GM12864 (cell line): ENCODE measurements around the gene LINS1.
A peak's percentile ranks its signal among the peaks of the same experiment; 100 is the strongest.

ENCODE experiments used
- DNase-seq: peaks from one replicate; pipeline ENCODE4 v3.0.0-alpha.2; 2011; ENCODE audit warnings: low read depth
- H3K4me3 ChIP-seq: 2 replicates; pipeline ENCODE4 v1.5.1; 2011; ENCODE audit warnings: mild to moderate bottlenecking, low read depth, low read length, control low read depth
- TF ChIP-seq, protein P1 (sequence below): IDR thresholded peaks from 2 replicates; pipeline ENCODE4 v1.5.1; 2011; ENCODE audit warnings: low read depth, mild to moderate bottlenecking, moderate library complexity, low read length, control low read depth, inconsistent platforms; ENCODE audit errors: missing control alignments

The LINS1 gene

DNA sequence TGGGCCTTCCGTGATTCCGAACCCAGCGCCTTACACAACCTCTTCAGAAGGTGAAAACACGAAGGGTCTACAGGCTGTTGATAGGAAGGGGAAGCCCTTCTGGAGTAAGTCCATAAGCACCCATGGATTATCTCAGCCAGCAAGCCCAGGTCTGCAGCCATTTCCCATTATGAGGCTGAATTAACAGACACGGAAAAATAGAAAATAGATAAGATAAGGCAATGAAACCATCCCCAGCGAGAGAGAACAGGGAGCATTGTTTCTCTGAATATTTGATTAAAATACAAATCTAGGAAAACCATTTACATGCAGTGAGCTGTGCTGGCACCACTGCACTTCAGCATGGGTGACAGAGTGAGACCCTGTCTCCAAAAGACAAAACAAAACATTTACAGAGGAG lies 57.0 kb downstream of the LINS1 start:
- H3K4me3 ChIP-seq = no peak overlapping the region
- no peak for DNase-seq
- TF ChIP-seq, protein P1, sequence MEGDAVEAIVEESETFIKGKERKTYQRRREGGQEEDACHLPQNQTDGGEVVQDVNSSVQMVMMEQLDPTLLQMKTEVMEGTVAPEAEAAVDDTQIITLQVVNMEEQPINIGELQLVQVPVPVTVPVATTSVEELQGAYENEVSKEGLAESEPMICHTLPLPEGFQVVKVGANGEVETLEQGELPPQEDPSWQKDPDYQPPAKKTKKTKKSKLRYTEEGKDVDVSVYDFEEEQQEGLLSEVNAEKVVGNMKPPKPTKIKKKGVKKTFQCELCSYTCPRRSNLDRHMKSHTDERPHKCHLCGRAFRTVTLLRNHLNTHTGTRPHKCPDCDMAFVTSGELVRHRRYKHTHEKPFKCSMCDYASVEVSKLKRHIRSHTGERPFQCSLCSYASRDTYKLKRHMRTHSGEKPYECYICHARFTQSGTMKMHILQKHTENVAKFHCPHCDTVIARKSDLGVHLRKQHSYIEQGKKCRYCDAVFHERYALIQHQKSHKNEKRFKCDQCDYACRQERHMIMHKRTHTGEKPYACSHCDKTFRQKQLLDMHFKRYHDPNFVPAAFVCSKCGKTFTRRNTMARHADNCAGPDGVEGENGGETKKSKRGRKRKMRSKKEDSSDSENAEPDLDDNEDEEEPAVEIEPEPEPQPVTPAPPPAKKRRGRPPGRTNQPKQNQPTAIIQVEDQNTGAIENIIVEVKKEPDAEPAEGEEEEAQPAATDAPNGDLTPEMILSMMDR = no peak

DNA sequence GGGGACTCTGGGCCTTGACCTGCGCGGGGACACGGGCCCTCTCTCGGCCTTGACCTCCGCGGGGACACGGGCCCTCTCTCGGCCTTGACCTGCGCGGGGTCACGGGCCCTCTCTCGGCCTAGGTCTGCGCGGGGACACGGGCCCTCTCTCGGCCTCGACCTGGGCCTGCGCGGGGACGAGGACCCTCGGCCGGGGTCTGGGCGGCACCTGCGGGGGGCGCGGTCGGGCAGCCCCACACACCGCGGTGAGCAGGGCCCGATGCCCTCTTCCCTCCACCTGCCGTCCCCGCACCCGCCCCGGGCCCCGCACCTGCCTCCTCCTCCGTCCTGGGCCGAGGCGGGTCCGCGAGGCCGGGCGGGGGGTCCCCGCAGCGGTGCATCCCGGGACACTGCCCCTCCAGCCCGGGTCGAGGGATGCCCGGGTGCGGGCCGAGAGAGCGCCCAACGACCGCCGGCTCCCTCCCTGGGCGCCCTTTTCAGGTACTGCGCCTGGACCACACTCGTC lies 57.6 kb downstream of the LINS1 start:
- TF ChIP-seq, protein P1 = no peak
- no peak for DNase-seq
- no peak overlapping the region for H3K4me3 ChIP-seq

DNA sequence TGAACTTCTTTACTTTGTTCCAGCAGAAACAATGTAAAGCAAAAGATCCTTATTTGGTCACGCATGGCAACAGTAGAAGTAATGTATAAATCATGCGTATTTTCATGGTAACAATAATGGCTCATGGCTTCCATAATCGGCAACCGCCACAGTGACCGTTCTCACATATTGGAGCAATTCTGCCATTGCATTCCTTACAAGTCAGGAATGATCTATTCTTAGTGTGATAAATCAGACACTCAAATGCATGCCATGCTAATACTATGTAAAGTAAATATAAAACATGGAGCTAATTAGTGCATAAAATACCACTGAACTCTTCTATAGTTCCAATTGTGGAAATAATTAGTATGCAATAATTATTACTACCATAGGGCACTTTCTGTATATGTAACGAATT lies 59.7 kb downstream of the LINS1 start:
- no peak overlapping the region for H3K4me3 ChIP-seq
- no peak for DNase-seq
- TF ChIP-seq, protein P1 = no peak

DNA sequence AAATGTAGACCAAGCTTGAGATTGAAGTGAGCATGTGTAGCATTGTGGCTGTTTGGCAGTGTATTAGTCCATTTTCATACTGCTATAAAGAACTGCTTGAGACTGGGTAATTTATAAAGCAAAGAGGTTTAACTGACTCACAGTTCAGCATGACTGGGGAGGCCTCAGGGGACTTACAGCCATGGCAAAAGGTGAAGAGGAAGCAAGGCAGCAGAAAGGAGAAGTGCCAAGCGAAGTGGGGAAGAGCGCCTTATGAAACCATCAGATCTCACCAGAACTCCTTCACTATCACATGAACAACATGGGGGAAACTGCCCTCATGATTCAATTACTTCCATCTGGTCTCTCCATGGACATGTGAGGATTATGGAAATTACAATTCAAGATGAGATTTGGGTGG lies 64.7 kb downstream of the LINS1 start:
- DNase-seq = peak; percentile 4
- H3K4me3 ChIP-seq = no peak overlapping the region
- TF ChIP-seq, protein P1 = no peak

DNA sequence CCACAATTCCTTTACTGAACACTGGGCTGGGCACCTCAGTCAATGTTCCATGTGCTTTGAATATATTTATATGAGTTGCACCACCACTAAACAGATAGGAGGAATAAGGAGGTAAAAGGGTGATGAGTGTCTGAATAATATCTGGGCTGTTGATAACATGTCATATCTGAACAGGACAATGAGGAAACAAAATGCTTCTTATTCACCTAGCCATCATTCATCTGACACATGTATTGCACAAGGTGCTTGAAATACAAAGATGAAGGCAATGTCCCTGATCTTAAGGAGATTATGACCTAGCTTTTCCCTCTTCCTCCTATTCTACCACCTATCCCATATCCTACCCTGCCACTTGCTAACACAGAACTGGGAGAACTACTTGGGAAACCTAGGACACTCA lies 65.3 kb downstream of the LINS1 start:
- DNase-seq = no peak
- H3K4me3 ChIP-seq = no peak overlapping the region
- TF ChIP-seq, protein P1 = no peak

DNA sequence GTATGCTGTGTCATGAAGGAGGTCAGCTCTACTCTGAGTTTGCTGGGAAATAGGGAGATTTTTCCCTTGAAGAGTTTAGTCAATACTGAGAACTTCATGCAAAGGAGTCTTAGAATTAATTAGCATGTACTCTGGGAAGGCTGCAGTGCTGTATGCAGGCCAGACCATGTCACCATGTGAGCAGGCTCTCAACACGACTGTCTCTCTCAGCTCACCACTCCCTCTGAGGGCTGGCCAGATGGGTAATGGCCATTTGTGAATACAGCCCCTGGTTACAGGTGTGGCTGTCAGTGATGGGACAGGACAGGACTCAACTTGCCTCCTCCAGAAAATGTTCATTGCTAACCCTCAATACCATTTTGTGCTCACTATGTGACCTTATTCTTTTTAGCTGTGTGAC lies 68.1 kb downstream of the LINS1 start:
- no peak overlapping the region for H3K4me3 ChIP-seq
- no peak for DNase-seq
- TF ChIP-seq, protein P1 = no peak

DNA sequence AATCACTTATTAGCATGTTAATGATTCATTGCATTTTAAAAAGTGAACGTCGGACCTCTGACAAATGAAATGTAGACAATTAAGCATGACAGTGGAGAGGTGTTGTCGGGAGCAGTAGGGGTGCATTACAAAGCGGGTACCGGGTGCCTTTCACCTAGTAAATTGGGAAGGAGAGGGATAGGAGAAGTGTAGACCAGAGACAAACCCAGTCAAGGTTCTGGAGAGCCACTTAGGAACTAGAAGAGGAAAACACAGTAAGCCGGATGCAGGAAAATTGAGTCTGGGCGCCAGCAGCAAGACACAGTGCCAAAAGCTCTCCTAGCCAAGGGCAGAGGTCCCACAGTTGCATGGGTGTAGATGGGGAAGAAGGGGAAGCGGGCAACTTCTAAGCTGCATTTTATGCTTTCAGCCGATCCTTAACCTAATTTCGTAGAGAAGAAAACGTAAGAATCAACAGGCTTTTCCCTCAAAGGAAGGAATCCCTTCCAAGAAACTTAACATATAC lies 70.1 kb downstream of the LINS1 start:
- TF ChIP-seq, protein P1 = no peak
- no peak for DNase-seq
- H3K4me3 ChIP-seq = no peak overlapping the region
